GM18868 (cell line): Measurements from ENCODE around the gene TET1.
"Not testable (repeated sequence)": the region's sequence is repeated elsewhere in the genome, so short reads cannot be mapped to it uniquely, and the experiment has no call there.

Experiments used
- ATAC-seq: cut with Tn5 transposase; IDR thresholded peaks from one replicate; pipeline ENCODE4 v1.9.1; 2021; ENCODE audit warnings: mild to moderate bottlenecking, moderate library complexity; ENCODE audit not compliant: unreplicated experiment

TET1 gene

GRCh38 chr10:68562661-68563570 is 2.8 kb downstream of the TET1 start:
- ATAC-seq = no peak

DNA sequence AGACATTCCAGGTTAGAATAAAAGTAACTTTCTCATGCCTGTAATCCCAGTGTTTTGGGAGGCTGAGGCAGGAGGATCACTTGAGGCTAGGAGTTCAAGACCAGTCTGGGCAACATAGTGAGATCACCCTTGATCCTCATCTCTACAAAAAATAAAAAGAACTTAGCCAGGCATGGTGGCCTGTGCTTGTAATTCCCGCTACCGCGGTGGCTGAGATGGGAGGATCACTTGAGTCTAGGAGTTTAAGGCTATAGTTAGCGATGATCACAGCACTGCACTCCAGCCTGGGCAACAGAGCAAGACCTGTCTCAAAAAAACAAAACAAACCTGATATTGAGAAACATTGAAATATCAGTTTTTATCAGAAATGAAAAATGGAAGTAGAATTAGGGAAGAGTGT is 4.6 kb downstream of the TET1 start:
- no peak for ATAC-seq

DNA sequence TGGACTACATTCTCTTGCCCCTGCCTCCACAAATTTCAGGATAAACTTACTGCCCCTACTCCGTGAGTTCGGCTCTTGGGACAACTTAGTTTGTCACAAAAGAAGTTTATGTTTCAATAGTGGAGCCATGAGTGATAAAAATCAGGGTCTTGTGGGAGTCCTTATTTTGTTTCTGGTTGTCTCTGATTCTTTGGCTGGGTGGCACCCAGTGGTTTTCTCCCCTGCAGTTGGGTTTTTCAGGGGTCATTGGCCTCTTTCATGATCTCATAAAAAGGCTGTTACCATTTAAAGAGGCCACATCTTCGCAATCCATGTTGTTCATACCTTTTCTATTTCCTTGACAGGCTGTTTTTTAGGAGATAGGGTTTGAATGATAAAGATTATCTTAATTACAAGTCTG is 5.5 kb downstream of the TET1 start:
- ATAC-seq = no peak

DNA sequence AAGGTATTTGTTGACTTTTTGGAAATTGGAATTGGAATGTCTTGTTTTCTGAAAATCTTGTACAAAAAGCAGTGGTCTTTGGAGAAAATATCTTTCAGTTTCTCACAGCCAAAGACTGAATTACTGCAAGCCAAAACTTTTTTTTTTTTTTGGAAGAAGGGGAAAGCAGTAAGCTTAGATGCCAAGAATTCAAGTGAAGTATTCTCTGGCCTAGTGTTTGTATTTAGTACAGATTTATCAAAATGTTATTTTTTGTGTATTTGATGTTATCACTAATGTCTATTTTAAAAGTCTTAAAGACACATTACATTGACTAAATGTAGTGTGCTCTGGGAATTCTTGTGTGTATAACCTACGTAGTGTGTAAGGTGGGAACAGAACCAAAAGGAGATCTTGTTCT is 6.2 kb downstream of the TET1 start:
- ATAC-seq = no peak

- no peak for ATAC-seq
These were observed 6.8 kb downstream of the TET1 start for GRCh38 chr10:68566955-68567354.

GRCh38 chr10:68572151-68572550 is 12.0 kb downstream of the TET1 start:
- ATAC-seq = no peak

GRCh38 chr10:68574051-68574450 is 13.9 kb downstream of the TET1 start:
- no peak for ATAC-seq

DNA sequence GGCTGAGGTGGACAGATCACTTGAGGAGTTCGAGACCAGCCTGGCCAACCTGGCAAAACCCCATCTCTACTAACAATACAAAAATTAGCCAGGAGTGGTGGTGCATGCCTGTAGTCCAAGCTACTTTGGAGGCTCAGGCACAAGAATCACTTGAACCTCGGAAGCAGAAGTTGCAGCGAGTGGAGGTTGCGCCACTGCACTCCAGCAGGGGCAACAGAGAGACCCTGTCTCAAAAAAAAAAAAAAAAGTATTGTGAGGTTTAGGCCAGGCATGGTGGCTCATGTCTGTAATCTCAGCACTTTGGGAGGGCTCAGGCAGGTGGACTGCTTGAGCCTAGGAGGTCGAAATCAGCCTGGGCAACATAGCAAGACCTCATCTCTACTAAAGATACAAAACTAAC is 16.0 kb downstream of the TET1 start:
- no peak for ATAC-seq

DNA sequence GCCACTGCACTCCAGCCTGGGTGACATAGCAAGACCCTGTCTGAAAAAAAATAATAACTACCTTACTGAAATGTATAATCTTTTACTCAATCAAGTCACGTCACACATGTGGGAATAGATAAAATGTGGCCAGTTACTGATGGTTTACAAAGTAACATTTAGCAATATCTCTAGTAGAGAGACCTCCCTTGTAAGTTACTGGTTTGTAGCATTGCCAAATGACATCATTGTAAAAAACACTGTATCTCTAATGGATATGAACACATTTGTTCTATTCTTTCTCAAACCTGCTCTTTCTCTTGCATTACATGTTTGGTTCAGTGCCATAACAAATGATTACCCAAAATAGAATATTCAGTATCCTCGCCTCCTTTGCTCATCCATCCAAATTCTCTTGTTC is 18.8 kb downstream of the TET1 start:
- ATAC-seq = no peak

GRCh38 chr10:68584187-68584586 is 24.1 kb downstream of the TET1 start:
- ATAC-seq = not testable (repeated sequence)

GRCh38 chr10:68586606-68587305 is 26.6 kb downstream of the TET1 start:
- ATAC-seq = no peak

DNA sequence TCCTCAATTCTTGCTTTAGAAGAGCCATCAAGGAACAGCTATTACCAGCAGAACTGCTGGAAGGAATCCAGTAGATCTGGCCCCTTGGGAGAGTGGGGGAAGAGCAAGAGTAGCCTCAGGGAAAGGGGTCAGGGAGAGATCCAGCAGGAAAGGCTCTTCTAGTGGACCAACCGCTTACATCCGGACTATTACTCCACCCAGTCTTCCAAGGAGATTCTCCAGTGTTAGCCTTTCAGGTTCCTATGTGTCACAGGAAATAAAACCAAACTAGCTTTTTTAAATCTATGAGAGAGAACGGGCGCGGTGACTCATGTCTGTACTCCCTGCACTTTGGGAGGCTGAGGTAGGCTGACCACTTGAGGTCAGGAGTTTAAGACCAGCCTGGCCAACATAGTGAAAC is 34.3 kb downstream of the TET1 start:
- no peak for ATAC-seq

DNA sequence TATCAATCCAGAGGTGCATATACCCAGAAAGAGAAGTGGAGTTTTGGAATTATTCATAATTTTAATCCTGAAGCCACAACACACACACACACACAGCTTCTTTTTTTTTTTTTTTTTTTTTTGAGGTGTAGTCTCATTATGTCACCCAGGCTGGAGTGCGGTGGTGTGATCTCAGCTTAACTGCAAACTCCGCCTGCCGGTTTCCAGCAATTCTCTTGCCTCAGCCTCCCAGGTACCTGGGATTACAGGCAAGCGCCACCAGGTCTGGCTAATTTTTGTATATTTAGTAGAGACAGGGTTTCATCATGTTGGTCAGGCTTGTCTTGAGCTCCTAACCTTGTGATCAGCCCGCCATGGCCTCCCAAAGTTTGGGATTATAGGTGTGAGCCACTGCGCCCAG is 35.4 kb downstream of the TET1 start:
- no peak for ATAC-seq

- no peak for ATAC-seq
These were observed 37.3 kb downstream of the TET1 start for GRCh38 chr10:68597407-68597806.

DNA sequence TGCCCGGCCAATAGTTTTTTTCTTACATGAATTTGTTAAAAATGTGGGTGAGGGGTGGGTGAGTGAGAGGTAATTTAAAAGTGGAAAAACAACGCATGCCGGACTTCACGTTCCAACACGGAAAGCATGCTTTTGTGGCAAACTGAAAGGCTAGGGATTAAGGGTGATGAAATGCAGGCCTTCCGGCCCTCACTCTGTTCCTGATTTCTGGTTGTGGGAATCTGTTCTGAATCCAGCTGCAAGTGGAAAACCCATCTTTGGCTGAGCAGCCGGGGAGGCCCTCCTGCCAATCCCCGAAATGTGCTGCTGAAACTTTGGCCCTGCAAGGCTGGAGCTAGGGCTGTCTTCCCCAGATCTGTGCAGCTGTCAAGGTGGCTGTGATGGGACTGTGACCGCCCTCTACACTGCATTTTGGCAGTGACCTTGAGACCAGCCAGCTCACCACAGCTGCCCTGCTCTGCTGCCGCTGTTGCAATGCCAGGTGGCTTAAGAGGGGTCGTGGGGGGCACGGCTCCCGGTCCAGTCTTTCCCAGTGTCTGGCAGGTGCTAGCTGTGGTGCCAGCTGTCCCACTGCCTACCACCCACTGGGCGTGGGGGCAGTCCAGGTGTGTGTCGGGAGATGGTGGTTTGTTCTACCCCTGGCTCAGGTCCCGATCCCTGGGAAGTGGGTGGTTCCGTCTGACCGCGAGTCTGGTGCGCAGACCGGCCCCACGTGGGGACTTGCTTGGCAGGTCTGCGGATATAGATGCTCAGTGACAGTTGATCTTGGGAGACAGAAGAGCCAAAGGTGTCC is 39.0 kb downstream of the TET1 start:
- no peak for ATAC-seq

DNA sequence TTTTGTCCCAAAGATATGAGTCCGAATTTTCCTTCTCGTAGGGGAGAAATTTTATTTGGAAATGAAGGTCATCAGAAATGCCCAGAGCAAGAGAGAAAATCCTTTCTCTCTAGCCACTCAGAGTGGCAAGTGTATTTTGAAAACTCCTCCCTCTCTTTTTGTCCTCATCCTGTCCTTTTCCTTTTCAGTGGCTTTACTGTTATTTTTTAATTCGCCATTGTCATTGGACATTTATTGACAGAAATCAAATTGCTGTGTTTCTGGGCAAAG is 39.6 kb downstream of the TET1 start:
- ATAC-seq = no peak

GRCh38 chr10:68600041-68600778 is 40.1 kb downstream of the TET1 start:
- ATAC-seq = peak; percentile 80

DNA sequence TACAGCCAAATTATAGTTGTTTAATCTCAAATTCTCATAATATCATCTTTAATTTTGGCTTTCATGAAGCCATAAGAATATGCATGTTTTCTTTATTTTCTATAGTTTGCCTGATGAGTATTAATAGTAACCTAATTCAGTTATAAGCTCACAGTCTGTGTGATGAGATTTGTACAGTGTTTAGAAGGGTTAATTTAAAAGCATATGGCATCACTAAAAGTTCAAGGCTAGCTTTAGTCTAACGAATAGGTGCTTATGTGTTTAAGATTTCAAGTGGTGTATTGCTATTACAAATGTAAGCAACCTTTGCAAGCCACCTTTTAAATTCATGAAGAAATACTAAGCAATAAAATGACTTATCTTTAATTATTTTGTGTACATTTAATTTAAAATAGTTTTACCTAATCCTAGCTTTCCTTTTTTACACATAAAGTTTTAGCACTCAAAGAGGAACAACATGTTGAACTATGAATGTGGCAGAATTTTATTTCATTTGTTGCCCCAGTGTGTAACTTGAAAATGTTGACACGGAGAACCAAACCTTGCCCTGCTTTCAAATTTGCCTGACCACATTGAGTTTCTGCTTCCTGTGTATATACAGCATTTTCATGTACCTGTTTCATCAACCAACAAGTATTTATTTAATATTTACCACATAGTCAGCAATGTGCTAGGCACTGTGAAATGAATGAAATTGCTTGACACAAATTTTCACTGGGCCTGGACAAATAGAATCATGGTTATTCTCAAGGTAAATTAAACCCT is 41.5 kb downstream of the TET1 start:
- no peak for ATAC-seq

GRCh38 chr10:68602434-68602833 is 42.3 kb downstream of the TET1 start:
- no peak for ATAC-seq

DNA sequence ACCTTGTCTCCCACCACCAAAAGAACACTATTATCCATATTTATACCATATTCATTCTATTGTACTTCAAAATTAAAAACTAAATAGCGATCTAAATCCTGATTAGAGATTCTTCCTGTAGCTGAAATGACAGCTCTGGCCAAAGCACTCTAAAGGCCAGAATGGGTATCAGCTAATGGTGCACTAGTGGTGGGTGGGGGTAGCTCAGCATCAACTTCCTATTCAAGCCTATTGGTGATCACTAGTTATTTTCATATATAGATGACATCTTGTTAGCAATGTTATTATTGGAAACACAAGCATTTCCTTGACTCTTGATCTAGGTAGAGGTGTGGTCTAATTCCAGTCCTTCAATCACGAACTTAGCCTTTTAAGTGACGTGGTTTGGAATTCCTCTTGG is 43.6 kb downstream of the TET1 start:
- no peak for ATAC-seq
